ENCODE results near the gene COA4. TPM values are rescaled to one million over a fixed set of nuclear protein-coding genes. Genes with fewer than 3 reads are reported as not detected.
"Not testable (repeated sequence)": the region's sequence is repeated elsewhere in the genome, so short reads cannot be mapped to it uniquely, and the experiment has no call there.

Gene COA4
- total RNA-seq, 8 experiments from 2014 or later, result 45.1 to 199 (median 75.5) TPM

- WGBS, 10 experiments, result 80 to 100% (median 93%) methylated on average over 1 to 2 of the region's 2 CpGs
- no peak overlapping the region for H3K4me3 ChIP-seq
- in situ Hi-C loops (cut with MboI; ENCODE audit: low pct_unique_long_range_greater_than_20kb in 2 of 9, low sequenced_read_pairs in 9 of 9, unreplicated experiment in 9 of 9), result no loop called here
- ATAC-seq (replicated peaks in 6 of 8), result no peak
- H3K4me1 ChIP-seq (replicated peaks in 1 of 2), result no peaks in the 10 kb centered on the region
- H3K27ac ChIP-seq, result no peak overlapping the region
These were observed 7.2 kb upstream of the COA4 start for GRCh38 chr11:73883856-73884255.

- H3K4me3 ChIP-seq; ATAC-seq (replicated peaks in 6 of 8); H3K4me1 ChIP-seq (replicated peaks in 1 of 2); H3K27ac ChIP-seq; in situ Hi-C loops (cut with MboI; ENCODE audit: low pct_unique_long_range_greater_than_20kb in 2 of 9, low sequenced_read_pairs in 9 of 9, unreplicated experiment in 9 of 9): not testable (repeated sequence)
- WGBS, 10 experiments, result 60 to 100% (median 83%) methylated on average over 1 to 9 of the region's 10 CpGs; no CpG with 5 or more reads in 1 of the 10 experiments
These were observed 3.8 kb upstream of the COA4 start for GRCh38 chr11:73880449-73880848.

- H3K4me3 ChIP-seq, result no peak overlapping the region
- 33 to 100% (median 64%) methylated on average over 1 of the region's 1 CpG; no CpG with 5 or more reads in 5 of the 10 experiments for WGBS, 10 experiments
- in situ Hi-C loops (cut with MboI; ENCODE audit: low pct_unique_long_range_greater_than_20kb in 2 of 9, low sequenced_read_pairs in 9 of 9, unreplicated experiment in 9 of 9), result no loop called here
- peaks cover 12 to 13% of the 10 kb centered on the region in 2 donors for H3K4me1 ChIP-seq (replicated peaks in 1 of 2)
- no peak overlapping the region for H3K27ac ChIP-seq
- peak in 2 of 8 experiments; percentile 12 to 21 for ATAC-seq (replicated peaks in 6 of 8)
These were observed 2.1 kb upstream of the COA4 start for GRCh38 chr11:73878771-73879170.

- Histone ChIP-seq H3K4me1 (replicated peaks in 1 of 2) (peaks cover 12 to 13% of the 10 kb centered on the region in 2 donors), H3K4me3 (peak overlapping the region; percentile 63 to 98 (median 80)), H3K27ac (peak overlapping the region; percentile 78 to 93)
- in situ Hi-C loops (cut with MboI; ENCODE audit: low pct_unique_long_range_greater_than_20kb in 2 of 9, low sequenced_read_pairs in 9 of 9, unreplicated experiment in 9 of 9), result no loop called here
- ATAC-seq (replicated peaks in 6 of 8), result no peak
- WGBS, 10 experiments, result 0 to 60% (median 14%) methylated on average over 1 to 7 of the region's 8 CpGs; no CpG with 5 or more reads in 1 of the 10 experiments
These were observed 806 bp downstream of the COA4 start for GRCh38 chr11:73875840-73876239.

GRCh38 chr11:73875380-73875779 is 1.3 kb downstream of the COA4 start:
- peak overlapping the region; percentile 78 to 93 for H3K27ac ChIP-seq
- in situ Hi-C loops (cut with MboI; ENCODE audit: low pct_unique_long_range_greater_than_20kb in 2 of 9, low sequenced_read_pairs in 9 of 9, unreplicated experiment in 9 of 9), result no loop called here
- 40 to 88% (median 67%) methylated on average over 1 of the region's 1 CpG for WGBS, 10 experiments

GRCh38 chr11:73872749-73873357 is 3.8 kb downstream of the COA4 start:
- H3K4me1 ChIP-seq (replicated peaks in 1 of 2), result peaks cover 11 to 12% of the 10 kb centered on the region in 2 donors
- WGBS, 10 experiments, result 75 to 100% (median 100%) methylated on average over 1 to 3 of the region's 9 CpGs; no CpG with 5 or more reads in 5 of the 10 experiments
- no peak for ATAC-seq (replicated peaks in 6 of 8)
- no peak overlapping the region for H3K4me3 ChIP-seq
- H3K27ac ChIP-seq, result no peak overlapping the region
- in situ Hi-C loops (cut with MboI; ENCODE audit: low pct_unique_long_range_greater_than_20kb in 2 of 9, low sequenced_read_pairs in 9 of 9, unreplicated experiment in 9 of 9), result no loop called here

More at GRCh38 chr11:73875380-73875779, 1.3 kb downstream of the COA4 start:
- Histone ChIP-seq H3K4me3 (peak overlapping the region; percentile 63 to 98 (median 80)), H3K4me1 (replicated peaks in 1 of 2) (peaks cover 12 to 13% of the 10 kb centered on the region in 2 donors)
- no peak for ATAC-seq (replicated peaks in 6 of 8)

- in situ Hi-C loops (cut with MboI; ENCODE audit: low pct_unique_long_range_greater_than_20kb in 2 of 9, low sequenced_read_pairs in 9 of 9, unreplicated experiment in 9 of 9), result no loop called here
- Histone ChIP-seq H3K4me3 (no peak overlapping the region), H3K27ac (no peak overlapping the region), H3K4me1 (replicated peaks in 1 of 2) (peaks cover 17 to 19% of the 10 kb centered on the region in 2 donors)
- no peak for ATAC-seq (replicated peaks in 6 of 8)
- 75 to 100% (median 100%) methylated on average over 1 to 3 of the region's 3 CpGs; no CpG with 5 or more reads in 2 of the 10 experiments for WGBS, 10 experiments
These were observed 6.4 kb downstream of the COA4 start for GRCh38 chr11:73870261-73870660.

GRCh38 chr11:73869332-73869949 is 7.2 kb downstream of the COA4 start:
- ATAC-seq (replicated peaks in 6 of 8), result no peak
- in situ Hi-C loops (cut with MboI; ENCODE audit: low pct_unique_long_range_greater_than_20kb in 2 of 9, low sequenced_read_pairs in 9 of 9, unreplicated experiment in 9 of 9), result no loop called here
- H3K27ac ChIP-seq, result no peak overlapping the region

GRCh38 chr11:73866586-73866996 is 10.1 kb downstream of the COA4 start:
- Histone ChIP-seq H3K4me3 (no peak overlapping the region), H3K4me1 (replicated peaks in 1 of 2) (peaks cover 14 to 18% of the 10 kb centered on the region in 2 donors), H3K27ac (peak overlapping the region; percentile 50 to 56)
- peak; percentile 48 to 95 (median 92) for ATAC-seq (replicated peaks in 6 of 8)
- WGBS, 10 experiments, result 0 to 83% (median 41%) methylated on average over 1 to 2 of the region's 2 CpGs; no CpG with 5 or more reads in 2 of the 10 experiments
- in situ Hi-C loops (cut with MboI; ENCODE audit: low pct_unique_long_range_greater_than_20kb in 2 of 9, low sequenced_read_pairs in 9 of 9, unreplicated experiment in 9 of 9), result no loop called here

More at GRCh38 chr11:73869332-73869949, 7.2 kb downstream of the COA4 start:
- 86 to 100% (median 100%) methylated on average over 1 of the region's 1 CpG; no CpG with 5 or more reads in 7 of the 10 experiments for WGBS, 10 experiments
- H3K4me1 ChIP-seq (replicated peaks in 1 of 2), result peaks cover 14 to 18% of the 10 kb centered on the region in 2 donors
- no peak overlapping the region for H3K4me3 ChIP-seq

- Histone ChIP-seq H3K4me1 (replicated peaks in 1 of 2) (peaks cover 14 to 18% of the 10 kb centered on the region in 2 donors), H3K4me3 (no peak overlapping the region), H3K27ac (peak overlapping the region in 1 of 2 donors; percentile 54)
- peak; percentile 68 to 91 (median 74) for ATAC-seq (replicated peaks in 6 of 8)
- 0 to 100% methylated on average over 2 to 3 of the region's 5 CpGs; no CpG with 5 or more reads in 8 of the 10 experiments for WGBS, 10 experiments
- in situ Hi-C loops (cut with MboI; ENCODE audit: low pct_unique_long_range_greater_than_20kb in 2 of 9, low sequenced_read_pairs in 9 of 9, unreplicated experiment in 9 of 9), result no loop called here
These were observed 10.5 kb downstream of the COA4 start for GRCh38 chr11:73866095-73866579.

GRCh38 chr11:73862986-73863385 is 13.7 kb downstream of the COA4 start:
- Histone ChIP-seq H3K27ac (no peak overlapping the region), H3K4me3 (no peak overlapping the region), H3K4me1 (replicated peaks in 1 of 2) (peaks cover 14 to 18% of the 10 kb centered on the region in 2 donors)
- WGBS, 10 experiments, result 47 to 100% (median 96%) methylated on average over 1 to 4 of the region's 4 CpGs; no CpG with 5 or more reads in 4 of the 10 experiments
- in situ Hi-C loops (cut with MboI; ENCODE audit: low pct_unique_long_range_greater_than_20kb in 2 of 9, low sequenced_read_pairs in 9 of 9, unreplicated experiment in 9 of 9), result no loop called here
- ATAC-seq (replicated peaks in 6 of 8), result no peak

- ATAC-seq (replicated peaks in 6 of 8), result no peak
- WGBS, 10 experiments, result 50 to 100% (median 70%) methylated on average over 1 to 2 of the region's 2 CpGs
- Histone ChIP-seq H3K4me3 (no peak overlapping the region), H3K27ac (no peak overlapping the region), H3K4me1 (replicated peaks in 1 of 2) (no peaks in the 10 kb centered on the region)
- in situ Hi-C loops (cut with MboI; ENCODE audit: low pct_unique_long_range_greater_than_20kb in 2 of 9, low sequenced_read_pairs in 9 of 9, unreplicated experiment in 9 of 9), result no loop called here
These were observed 16.4 kb downstream of the COA4 start for GRCh38 chr11:73860202-73860601.

GRCh38 chr11:73859671-73860070 is 17.0 kb downstream of the COA4 start:
- H3K27ac ChIP-seq, result no peak overlapping the region
- H3K4me1 ChIP-seq (replicated peaks in 1 of 2), result no peaks in the 10 kb centered on the region
- ATAC-seq (replicated peaks in 6 of 8), result no peak
- H3K4me3 ChIP-seq, result no peak overlapping the region
- in situ Hi-C loops (cut with MboI; ENCODE audit: low pct_unique_long_range_greater_than_20kb in 2 of 9, low sequenced_read_pairs in 9 of 9, unreplicated experiment in 9 of 9), result no loop called here
- WGBS, 10 experiments, result 92 to 100% (median 100%) methylated on average over 1 to 2 of the region's 2 CpGs; no CpG with 5 or more reads in 5 of the 10 experiments

Measured in motor neuron (in vitro differentiated cells).